Hepatocyte (in vitro differentiated cells): ENCODE data around the gene NETO1. TPM values are rescaled to one million over a fixed set of nuclear protein-coding genes. Genes with fewer than 3 reads are reported as not detected.

Experiments
- DNase-seq: peaks from one replicate; pipeline ENCODE4 v3.0.0-alpha.2; 2016; ENCODE audit warnings: low spot score
- H2AFZ ChIP-seq: fragments of 200-600 bp; sonication (generic); 2 replicates; pipeline ENCODE4 v1.6.0; 2016; ENCODE audit warnings: antibody characterized with exemption, mild to moderate bottlenecking
- H3K27ac ChIP-seq: fragments of 200-600 bp; sonication (generic); 2 replicates; pipeline ENCODE4 v1.5.1; 2016; ENCODE audit warnings: mild to moderate bottlenecking
- H3K27me3 ChIP-seq: fragments of 200-600 bp; sonication (generic); 2 replicates; pipeline ENCODE4 v1.6.1; 2016
- H3K36me3 ChIP-seq: fragments of 200-600 bp; sonication (generic); replicated peaks from 2 replicates; pipeline ENCODE4 v1.5.1; 2016; ENCODE audit warnings: low read depth; ENCODE audit not compliant: insufficient read depth
- H3K4me1 ChIP-seq: fragments of 200-600 bp; sonication (generic); 2 replicates; pipeline ENCODE4 v1.5.1; 2016; ENCODE audit warnings: mild to moderate bottlenecking, moderate library complexity; ENCODE audit not compliant: insufficient read depth
- H3K4me2 ChIP-seq: fragments of 200-600 bp; sonication (generic); 2 replicates; pipeline ENCODE4 v1.6.0; 2016
- H3K4me3 ChIP-seq: fragments of 200-600 bp; sonication (generic); 2 replicates; pipeline ENCODE4 v1.5.1; 2016; ENCODE audit warnings: mild to moderate bottlenecking
- H3K79me2 ChIP-seq: fragments of 200-600 bp; sonication (generic); 2 replicates; pipeline ENCODE4 v1.6.0; 2017; ENCODE audit warnings: mild to moderate bottlenecking
- H3K9me2 ChIP-seq: fragments of 200-600 bp; sonication (generic); replicated peaks from 2 replicates; pipeline ENCODE4 v1.6.0; 2017; ENCODE audit warnings: mild to moderate bottlenecking; ENCODE audit not compliant: insufficient read depth
- H3K9me3 ChIP-seq: fragments of 200-600 bp; sonication (generic); 2 replicates; pipeline ENCODE4 v1.5.1; 2016; ENCODE audit warnings: low read depth, mild to moderate bottlenecking
- H4K20me1 ChIP-seq: fragments of 200-600 bp; sonication (generic); 2 replicates; pipeline ENCODE4 v1.6.0; 2016; ENCODE audit warnings: mild to moderate bottlenecking; ENCODE audit not compliant: insufficient read depth, poor library complexity, severe bottlenecking
- CTCF ChIP-seq: fragments of 200-600 bp; sonication (generic); IDR thresholded peaks from 2 replicates; pipeline ENCODE4 v1.5.1; 2016; ENCODE audit warnings: antibody characterized with exemption, mild to moderate bottlenecking; ENCODE audit not compliant: poor library complexity
- EZH2 ChIP-seq: fragments of 200-600 bp; sonication (generic); IDR thresholded peaks from 2 replicates; pipeline ENCODE4 v1.6.1; 2016; ENCODE audit warnings: antibody characterized with exemption, mild to moderate bottlenecking, borderline replicate concordance
- EZH2phosphoT487 ChIP-seq: fragments of 200-600 bp; sonication (generic); IDR thresholded peaks from one replicate; pipeline ENCODE4 v1.6.1; 2018; ENCODE audit warnings: antibody characterized with exemption, mild to moderate bottlenecking, low read depth, moderate library complexity; ENCODE audit not compliant: unreplicated experiment, severe bottlenecking
- WGBS: methylation state at CpG from one replicate; pipeline ENCODE4 v1.1.6; 2016; ENCODE audit warnings: low lambda C conversion rate; ENCODE audit errors: missing lambda C conversion rate; 5-methylcytosine and 5-hydroxymethylcytosine counted together
- polyA plus RNA-seq: library from polyadenylated mRNA; unstranded; fragments of >200 nt; fragmentation: Nextera tagmentation; extraction: Ambion mirVana; gene quantifications from 2 replicates; pipeline ENCODE4 v1.2.1, GENCODE V29; 2016
- total RNA-seq: library from RNA; depleted of rRNA; stranded (reverse); fragments of >200 nt; gene quantifications from 2 replicates; pipeline ENCODE4 v1.2.3, GENCODE V29; 2014

NETO1 gene
- total and polyA plus RNA-seq, 2 experiments from 2014 or later = not detected

- H3K4me2 ChIP-seq = peak overlapping the region; percentile 93
- H2AFZ ChIP-seq = no peak overlapping the region
- H3K36me3 ChIP-seq = no peaks in the 10 kb centered on the region
- TF ChIP-seq EZH2 (no peak), CTCF (no peak), EZH2phosphoT487 (no peak)
- no peak overlapping the region for H3K27ac ChIP-seq
- peaks cover 8% of the 10 kb centered on the region for H3K4me1 ChIP-seq
- no peak overlapping the region for H3K4me3 ChIP-seq
- H3K9me3 ChIP-seq = no peaks in the 10 kb centered on the region
- H3K9me2 ChIP-seq = no peaks in the 10 kb centered on the region
- no peaks in the 10 kb centered on the region for H4K20me1 ChIP-seq
- 8% methylated on average over 18 of the region's 18 CpGs for WGBS
- DNase-seq = no peak
- no peaks in the 10 kb centered on the region for H3K79me2 ChIP-seq
- peaks cover 77% of the 10 kb centered on the region for H3K27me3 ChIP-seq
Measured at GRCh38 chr18:72866442-72866900, 1.3 kb downstream of the NETO1 start.

GRCh38 chr18:72863754-72864153 lies 4.0 kb downstream of the NETO1 start:
- no peaks in the 10 kb centered on the region for H3K36me3 ChIP-seq
- H3K79me2 ChIP-seq = no peaks in the 10 kb centered on the region
- peaks cover 50% of the 10 kb centered on the region for H3K27me3 ChIP-seq
- H4K20me1 ChIP-seq = no peaks in the 10 kb centered on the region
- H3K9me2 ChIP-seq = no peaks in the 10 kb centered on the region
- H3K4me1 ChIP-seq = peaks cover 6% of the 10 kb centered on the region
- no peak overlapping the region for H3K27ac ChIP-seq
- TF ChIP-seq EZH2phosphoT487 = no peak
- no peak for TF ChIP-seq EZH2
- TF ChIP-seq CTCF = no peak
- H3K9me3 ChIP-seq = no peaks in the 10 kb centered on the region
- no peak overlapping the region for H3K4me3 ChIP-seq
- H3K4me2 ChIP-seq = no peak overlapping the region
- H2AFZ ChIP-seq = no peak overlapping the region
- no peak for DNase-seq
- WGBS = 89% methylated on average over 9 of the region's 9 CpGs

GRCh38 chr18:72859088-72859487 lies 8.7 kb downstream of the NETO1 start:
- H3K4me3 ChIP-seq = no peak overlapping the region
- DNase-seq = no peak
- no peaks in the 10 kb centered on the region for H3K9me2 ChIP-seq
- H2AFZ ChIP-seq = no peak overlapping the region
- H3K27me3 ChIP-seq = peaks cover 10% of the 10 kb centered on the region
- H3K27ac ChIP-seq = no peak overlapping the region
- no peaks in the 10 kb centered on the region for H3K36me3 ChIP-seq
- H4K20me1 ChIP-seq = no peaks in the 10 kb centered on the region
- TF ChIP-seq CTCF (no peak), EZH2phosphoT487 (no peak), EZH2 (no peak)
- WGBS = 86% methylated on average over 4 of the region's 4 CpGs
- no peaks in the 10 kb centered on the region for H3K79me2 ChIP-seq
- H3K9me3 ChIP-seq = no peaks in the 10 kb centered on the region
- H3K4me1 ChIP-seq = no peaks in the 10 kb centered on the region
- H3K4me2 ChIP-seq = no peak overlapping the region

- TF ChIP-seq EZH2 (no peak), EZH2phosphoT487 (no peak), CTCF (no peak)
- Histone ChIP-seq H3K4me3 (no peak overlapping the region), H4K20me1 (no peaks in the 10 kb centered on the region), H3K9me2 (no peaks in the 10 kb centered on the region), H3K4me1 (no peaks in the 10 kb centered on the region), H3K27me3 (no peaks in the 10 kb centered on the region), H2AFZ (no peak overlapping the region), H3K79me2 (no peaks in the 10 kb centered on the region), H3K36me3 (no peaks in the 10 kb centered on the region), H3K9me3 (no peaks in the 10 kb centered on the region), H3K27ac (no peak overlapping the region), H3K4me2 (no peak overlapping the region)
- WGBS = 73% methylated on average over 3 of the region's 3 CpGs
- no peak for DNase-seq
Measured at GRCh38 chr18:72849671-72850070, 18.1 kb downstream of the NETO1 start.
